IPS-11a (cell line): ENCODE results near the gene ALDH1A1.

Experiments
- H3K4me3 ChIP-seq: one replicate; pipeline ENCODE4 v1.5.1; 2013; ENCODE audit warnings: low read depth, low read length, control low read depth

ALDH1A1 gene

GRCh38 chr9:72898784-72899733, 53.8 kb downstream of the ALDH1A1 start:
- H3K4me3 ChIP-seq: no peak overlapping the region

- H3K4me3 ChIP-seq: no peak overlapping the region
Measured at GRCh38 chr9:72898360-72898759, 54.5 kb downstream of the ALDH1A1 start.

GRCh38 chr9:72897069-72897649, 55.7 kb downstream of the ALDH1A1 start:
- no peak overlapping the region for H3K4me3 ChIP-seq

GRCh38 chr9:72896439-72896838, 56.4 kb downstream of the ALDH1A1 start:
- H3K4me3 ChIP-seq: no peak overlapping the region

GRCh38 chr9:72895122-72895521, 57.7 kb downstream of the ALDH1A1 start:
- no peak overlapping the region for H3K4me3 ChIP-seq

- H3K4me3 ChIP-seq: no peak overlapping the region
Measured at GRCh38 chr9:72894342-72894741, 58.5 kb downstream of the ALDH1A1 start.

- no peak overlapping the region for H3K4me3 ChIP-seq
Measured at GRCh38 chr9:72893437-72893836, 59.4 kb downstream of the ALDH1A1 start.

GRCh38 chr9:72891043-72891442, 61.8 kb downstream of the ALDH1A1 start:
- no peak overlapping the region for H3K4me3 ChIP-seq

GRCh38 chr9:72888943-72889342, 63.9 kb downstream of the ALDH1A1 start:
- no peak overlapping the region for H3K4me3 ChIP-seq

- no peak overlapping the region for H3K4me3 ChIP-seq
Measured at GRCh38 chr9:72888067-72888466, 64.8 kb downstream of the ALDH1A1 start.

- H3K4me3 ChIP-seq: no peak overlapping the region
Measured at GRCh38 chr9:72886386-72886785, 66.5 kb downstream of the ALDH1A1 start.

GRCh38 chr9:72884508-72884907, 68.3 kb downstream of the ALDH1A1 start:
- no peak overlapping the region for H3K4me3 ChIP-seq

GRCh38 chr9:72883875-72884274, 69.0 kb downstream of the ALDH1A1 start:
- no peak overlapping the region for H3K4me3 ChIP-seq

- no peak overlapping the region for H3K4me3 ChIP-seq
Measured at GRCh38 chr9:72882117-72882775, 70.6 kb downstream of the ALDH1A1 start.

GRCh38 chr9:72880821-72881220, 72.0 kb downstream of the ALDH1A1 start:
- no peak overlapping the region for H3K4me3 ChIP-seq

GRCh38 chr9:72875221-72875620, 77.6 kb downstream of the ALDH1A1 start:
- no peak overlapping the region for H3K4me3 ChIP-seq

GRCh38 chr9:72874344-72874743, 78.5 kb downstream of the ALDH1A1 start:
- no peak overlapping the region for H3K4me3 ChIP-seq

- no peak overlapping the region for H3K4me3 ChIP-seq
Measured at GRCh38 chr9:72873456-72873855, 79.4 kb downstream of the ALDH1A1 start.

- no peak overlapping the region for H3K4me3 ChIP-seq
Measured at GRCh38 chr9:72872718-72873117, 80.1 kb downstream of the ALDH1A1 start.

- no peak overlapping the region for H3K4me3 ChIP-seq
Measured at GRCh38 chr9:72871685-72872084, 81.2 kb downstream of the ALDH1A1 start.

- H3K4me3 ChIP-seq: no peak overlapping the region
Measured at GRCh38 chr9:72864327-72864726, 88.5 kb downstream of the ALDH1A1 start.
